CD4-positive, alpha-beta T cell treated with Interleukin-4 for 1 hour (primary cell): Measurements from ENCODE around the gene RHBDD3.

ENCODE experiments used
- DNase-seq, 2 donors: peaks; one replicate each; pipeline ENCODE4 v3.0.0-alpha.2; 2020 to 2022

RHBDD3 gene

GRCh38 chr22:29216873-29217666 lies 50.7 kb downstream of the RHBDD3 start:
- DNase-seq, result no peak

DNA sequence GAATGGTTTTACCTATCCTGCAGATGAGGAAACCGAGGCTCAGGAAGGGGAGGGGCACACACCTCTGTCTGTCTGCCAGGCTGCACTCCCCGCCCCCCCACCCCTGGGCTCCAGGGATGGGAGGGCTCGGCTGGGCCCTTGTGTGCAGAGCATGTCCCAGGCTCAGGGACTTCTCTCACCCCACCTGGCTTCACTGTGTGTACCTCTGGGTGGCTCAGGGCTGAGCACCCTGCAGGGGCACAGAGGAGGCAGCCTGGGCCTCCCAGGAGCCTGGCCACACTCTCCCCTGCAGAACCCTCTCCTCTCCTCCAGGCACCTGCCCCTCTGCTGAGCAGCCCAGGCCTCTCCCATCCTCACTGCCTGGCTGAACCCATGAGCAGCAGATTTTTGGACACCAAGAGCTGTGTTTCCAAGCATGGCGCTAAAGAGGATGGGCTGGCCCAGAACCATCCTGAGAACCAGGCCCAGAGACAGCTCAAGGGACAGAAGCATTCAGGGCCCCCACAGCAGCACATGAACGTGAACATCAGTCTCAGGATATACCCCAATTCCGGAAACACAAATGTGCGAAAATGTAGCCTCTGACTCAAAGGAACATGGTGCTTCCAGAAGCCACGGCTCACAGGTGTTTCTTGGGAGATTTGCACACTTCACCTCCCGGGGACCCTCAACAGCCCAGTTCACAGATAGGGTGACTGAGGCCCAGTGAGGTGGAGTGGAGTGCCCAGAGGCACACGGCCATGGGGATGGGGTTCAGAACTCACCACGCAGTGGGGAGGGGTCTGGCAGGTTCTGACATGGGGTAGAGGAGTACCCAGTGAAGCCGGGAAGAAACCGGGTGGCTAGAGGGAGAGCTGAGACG lies 51.5 kb downstream of the RHBDD3 start:
- no peak for DNase-seq

DNA sequence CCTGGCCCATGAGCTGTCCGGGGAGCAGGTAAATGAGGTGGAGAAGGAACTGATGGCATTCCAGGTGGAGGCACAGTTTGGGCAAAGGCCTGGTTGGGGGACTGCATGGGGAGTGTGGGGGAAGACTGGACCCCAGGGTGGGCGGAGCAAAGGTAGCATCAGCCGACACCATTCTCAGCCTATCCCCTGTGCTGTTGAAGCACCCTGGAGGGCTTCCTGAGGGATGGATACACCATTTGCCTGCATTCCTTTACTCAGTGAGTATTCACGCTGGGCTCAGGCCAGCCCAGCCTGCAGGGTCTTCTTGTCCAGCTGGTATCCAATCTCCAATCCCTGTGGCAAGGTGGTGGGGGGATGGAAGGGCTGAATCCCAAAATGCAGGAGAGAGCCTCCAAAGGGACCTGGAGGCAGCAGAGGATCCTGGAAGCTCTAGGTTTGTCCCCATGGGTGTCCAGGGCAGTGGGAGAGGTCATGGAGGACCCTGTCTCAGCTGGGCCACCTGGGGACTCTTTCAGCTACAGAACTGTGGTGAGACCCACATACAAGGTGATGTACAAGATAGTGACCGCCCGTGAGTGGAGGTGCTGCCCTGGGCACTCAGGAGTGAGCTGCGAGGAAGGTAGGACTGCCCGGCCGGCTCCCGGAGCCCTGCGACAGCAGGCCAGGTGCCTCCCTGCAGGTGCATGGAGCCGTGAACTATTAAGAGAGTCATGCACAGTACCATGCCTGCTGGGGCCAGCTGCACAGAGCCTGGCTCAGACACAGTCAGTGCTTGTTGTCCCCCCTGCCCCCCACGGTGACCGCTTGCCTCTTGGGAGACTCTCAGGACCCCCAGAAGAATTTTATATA lies 52.5 kb downstream of the RHBDD3 start:
- DNase-seq, result no peak

DNA sequence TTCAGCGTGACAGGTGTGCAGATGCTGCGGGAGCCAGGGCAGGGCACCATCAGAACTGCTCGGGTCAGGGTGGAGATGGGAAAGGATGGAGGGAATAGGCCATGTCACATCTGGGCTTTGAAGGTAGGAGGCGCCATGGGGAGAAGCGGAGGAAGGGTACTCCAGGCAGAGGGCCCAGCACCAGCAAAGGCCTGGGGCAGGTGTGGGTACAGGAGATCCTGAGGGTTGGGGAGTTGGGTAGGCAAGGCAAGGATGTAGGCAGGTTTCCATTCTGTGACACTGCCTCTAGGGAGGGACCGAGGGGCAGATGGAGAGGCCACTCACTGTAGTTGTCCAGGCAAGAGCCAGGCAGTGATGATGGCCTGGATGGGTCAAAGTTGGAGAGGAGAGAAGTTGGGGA lies 53.5 kb downstream of the RHBDD3 start:
- DNase-seq, result no peak

DNA sequence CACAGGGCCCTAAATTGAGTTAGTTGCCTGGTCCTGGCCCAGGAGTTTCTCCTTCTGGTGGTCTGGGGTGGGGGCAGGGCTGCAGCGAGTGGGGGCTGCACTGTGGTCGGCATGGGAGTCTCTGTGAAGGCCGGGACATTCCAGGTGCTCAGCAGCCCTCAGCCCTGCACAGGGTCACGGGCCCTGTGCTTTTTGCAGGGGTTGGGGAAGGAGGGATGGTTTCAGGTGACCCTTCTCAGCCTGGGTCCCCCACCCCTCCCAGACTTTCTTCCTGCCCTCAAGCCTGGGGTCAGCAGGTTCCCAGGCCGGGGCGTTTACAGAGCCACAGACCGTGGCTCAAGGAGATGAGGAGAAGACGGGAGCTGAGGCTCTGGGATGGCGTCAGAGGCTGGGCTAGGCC lies 54.3 kb downstream of the RHBDD3 start:
- DNase-seq, result no peak

- DNase-seq, result no peak
These were observed 55.0 kb downstream of the RHBDD3 start for GRCh38 chr22:29212743-29213142.

DNA sequence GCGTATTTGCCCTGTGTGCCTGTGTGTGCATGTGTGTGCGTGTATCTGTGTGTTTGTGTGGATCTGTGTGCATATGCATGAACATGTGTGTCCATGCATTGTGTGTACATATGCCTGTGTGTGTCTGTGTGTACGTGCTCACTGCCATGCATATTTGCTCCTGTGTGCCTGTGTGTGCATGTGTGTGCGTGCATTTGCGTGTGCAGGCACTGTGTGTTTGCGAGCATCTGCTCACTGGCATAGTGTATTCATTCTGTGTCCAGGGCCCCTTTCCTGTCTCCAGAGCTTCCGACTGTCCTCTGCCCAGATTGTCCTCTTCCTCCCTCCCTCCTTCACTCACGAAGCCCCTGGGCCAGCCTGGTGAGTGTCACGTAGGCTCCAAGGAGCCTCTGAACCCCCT lies 56.3 kb downstream of the RHBDD3 start:
- no peak for DNase-seq

- DNase-seq, result no peak
These were observed 56.7 kb downstream of the RHBDD3 start for GRCh38 chr22:29211066-29211465.
